ENCODE data around the gene TSGA10IP.

The TSGA10IP gene

GRCh38 chr11:65961267-65962140, 16.2 kb downstream of the TSGA10IP start, which contains the start of gene SART1:
Gene SART1, plus strand, starts transcription at chr11:65961734. Its CDS starts 47 bp downstream, at chr11:65961781.
- Histone ChIP-seq H3K27me3 (ENCODE audit: insufficient read depth, low read length, poor library complexity, severe bottlenecking) (no peaks in the 10 kb centered on the region), H4K20me1 (ENCODE audit: insufficient read depth, low read length, poor library complexity, severe bottlenecking) (peaks cover 26% of the 10 kb centered on the region), H3K4me2 (ENCODE audit: low read depth, low read length, poor library complexity, severe bottlenecking) (peak within 1 kb of the TSS; percentile 100), H3K4me3 (ENCODE audit: low read length, poor library complexity, severe bottlenecking) (peak within 1 kb of the TSS; percentile 82), H3K4me1 (ENCODE audit: insufficient read depth, low read length, poor library complexity, severe bottlenecking) (peaks cover 23% of the 10 kb centered on the region), H3K9me2 (replicated peaks; ENCODE audit: low read depth, low read length) (no peaks in the 10 kb centered on the region), H2AFZ (ENCODE audit: low read length) (peak within 1 kb of the TSS; percentile 72), H3K79me2 (ENCODE audit: insufficient read depth, low read length) (peaks cover 41% of the 10 kb centered on the region), H3K36me3 (ENCODE audit: insufficient read depth, low read length) (peaks cover 26% of the 10 kb centered on the region; the same call in 1 of the 2 replicates), H3F3A (ENCODE audit: low read depth) (no peaks in the 10 kb centered on the region), H3K9ac (ENCODE audit: low read depth, low read length, poor library complexity, severe bottlenecking) (peak within 1 kb of the TSS; percentile 90), H3K9me3 (ENCODE audit: insufficient read depth, low read depth, low read length) (no peaks in the 10 kb centered on the region)
- TF ChIP-seq EZH2phosphoT487 (IDR thresholded peaks at IDR 0.05; ENCODE audit: borderline replicate concordance) (no peak), CTCF (conservative IDR thresholded peaks at IDR 0.05; ENCODE audit: low read length) (no peak)

GRCh38 chr11:65962141-65962564, 16.9 kb downstream of the TSGA10IP start:
- TF ChIP-seq EZH2phosphoT487 (IDR thresholded peaks at IDR 0.05; ENCODE audit: borderline replicate concordance) (no peak), CTCF (conservative IDR thresholded peaks at IDR 0.05; ENCODE audit: low read length) (no peak)
- H3K36me3 ChIP-seq (ENCODE audit: insufficient read depth, low read length), result peaks cover 32% of the 10 kb centered on the region; the same call in 1 of the 2 replicates
- peak overlapping the region; percentile 90 for H3K9ac ChIP-seq (ENCODE audit: low read depth, low read length, poor library complexity, severe bottlenecking)
- peak overlapping the region; percentile 100 for H3K4me2 ChIP-seq (ENCODE audit: low read depth, low read length, poor library complexity, severe bottlenecking)
- no peak overlapping the region for H2AFZ ChIP-seq (ENCODE audit: low read length)
- H3K79me2 ChIP-seq (ENCODE audit: insufficient read depth, low read length), result peaks cover 41% of the 10 kb centered on the region
- peaks cover 26% of the 10 kb centered on the region for H4K20me1 ChIP-seq (ENCODE audit: insufficient read depth, low read length, poor library complexity, severe bottlenecking)
- H3F3A ChIP-seq (ENCODE audit: low read depth), result no peaks in the 10 kb centered on the region
- H3K4me3 ChIP-seq (ENCODE audit: low read length, poor library complexity, severe bottlenecking), result peak overlapping the region; percentile 82
- H3K9me3 ChIP-seq (ENCODE audit: insufficient read depth, low read depth, low read length), result no peaks in the 10 kb centered on the region
- peaks cover 23% of the 10 kb centered on the region for H3K4me1 ChIP-seq (ENCODE audit: insufficient read depth, low read length, poor library complexity, severe bottlenecking)
- no peaks in the 10 kb centered on the region for H3K27me3 ChIP-seq (ENCODE audit: insufficient read depth, low read length, poor library complexity, severe bottlenecking)
- H3K9me2 ChIP-seq (replicated peaks; ENCODE audit: low read depth, low read length), result no peaks in the 10 kb centered on the region

- Histone ChIP-seq H3K9me3 (ENCODE audit: insufficient read depth, low read depth, low read length) (no peaks in the 10 kb centered on the region), H3K4me1 (ENCODE audit: insufficient read depth, low read length, poor library complexity, severe bottlenecking) (peaks cover 23% of the 10 kb centered on the region), H2AFZ (ENCODE audit: low read length) (no peak overlapping the region), H3K4me3 (ENCODE audit: low read length, poor library complexity, severe bottlenecking) (no peak overlapping the region), H3K27me3 (ENCODE audit: insufficient read depth, low read length, poor library complexity, severe bottlenecking) (no peaks in the 10 kb centered on the region), H3K79me2 (ENCODE audit: insufficient read depth, low read length) (peaks cover 41% of the 10 kb centered on the region), H3K4me2 (ENCODE audit: low read depth, low read length, poor library complexity, severe bottlenecking) (no peak overlapping the region), H3K9me2 (replicated peaks; ENCODE audit: low read depth, low read length) (no peaks in the 10 kb centered on the region), H3F3A (ENCODE audit: low read depth) (no peaks in the 10 kb centered on the region), H3K9ac (ENCODE audit: low read depth, low read length, poor library complexity, severe bottlenecking) (no peak overlapping the region), H3K36me3 (ENCODE audit: insufficient read depth, low read length) (peaks cover 54% of the 10 kb centered on the region; the same call in 1 of the 2 replicates), H4K20me1 (ENCODE audit: insufficient read depth, low read length, poor library complexity, severe bottlenecking) (peaks cover 26% of the 10 kb centered on the region)
- TF ChIP-seq CTCF (conservative IDR thresholded peaks at IDR 0.05; ENCODE audit: low read length) (no peak), EZH2phosphoT487 (IDR thresholded peaks at IDR 0.05; ENCODE audit: borderline replicate concordance) (no peak)
Observed at GRCh38 chr11:65964906-65965305, 19.6 kb downstream of the TSGA10IP start.
